Body of pancreas (tissue), 4 donors: ENCODE results near the gene PMM1.

Source experiments
- CTCF ChIP-seq, 7 experiments: fragments of 450-650 bp in 4 of 7; fragments of 200-600 bp in 3 of 7; sonication (generic) in 3 of 7; IDR thresholded peaks; one replicate each; pipeline ENCODE4 v1.5.1; 2016 to 2019; ENCODE audit warnings: antibody characterized with exemption in 7 of 7
- POLR2A ChIP-seq, 3 donors: fragments of 450-650 bp; IDR thresholded peaks; one replicate each; pipeline ENCODE4 v1.6.1; 2016; ENCODE audit warnings: antibody characterized with exemption in 3 of 3, mild to moderate bottlenecking in 2 of 3

- TF ChIP-seq CTCF (IDR thresholded peaks at IDR 0.05) (no peak), POLR2A (IDR thresholded peaks at IDR 0.05) (no peak)
Measured at GRCh38 chr22:41579997-41580355, 9.7 kb downstream of the PMM1 start.
